Measurements from ENCODE around the gene COMMD2.

COMMD2 gene

GRCh38 chr3:149752051-149752787, at the start of gene COMMD2:
Gene COMMD2, minus strand, starts transcription at chr3:149752489. Its CDS starts 45 bp downstream, at chr3:149752444.
- DNase-seq = peak; percentile 83

- no peak for DNase-seq
Observed at GRCh38 chr3:149801639-149802038, 49.4 kb upstream of the COMMD2 start.

GRCh38 chr3:149801195-149801594, 48.9 kb upstream of the COMMD2 start:
- no peak for DNase-seq

GRCh38 chr3:149800693-149801092, 48.4 kb upstream of the COMMD2 start:
- no peak for DNase-seq

- DNase-seq = no peak
Observed at GRCh38 chr3:149796026-149796425, 43.7 kb upstream of the COMMD2 start.

GRCh38 chr3:149792452-149793270, 40.4 kb upstream of the COMMD2 start, which contains the start of gene ANKUB1:
Gene ANKUB1, minus strand, starts transcription at chr3:149792554. Its CDS starts 188 bp downstream, at chr3:149792366.
- no peak for DNase-seq

GRCh38 chr3:149790698-149791097, 38.4 kb upstream of the COMMD2 start:
- DNase-seq = no peak

- DNase-seq = no peak
Observed at GRCh38 chr3:149790268-149790667, 38.0 kb upstream of the COMMD2 start.

GRCh38 chr3:149784064-149784704, 31.9 kb upstream of the COMMD2 start:
- DNase-seq = no peak

- DNase-seq = no peak
Observed at GRCh38 chr3:149783576-149783975, 31.3 kb upstream of the COMMD2 start.

GRCh38 chr3:149781741-149782140, 29.5 kb upstream of the COMMD2 start:
- no peak for DNase-seq

- no peak for DNase-seq
Observed at GRCh38 chr3:149781211-149781610, 28.9 kb upstream of the COMMD2 start.

GRCh38 chr3:149777414-149778214, 25.3 kb upstream of the COMMD2 start:
- DNase-seq = no peak

GRCh38 chr3:149776170-149776569, 23.9 kb upstream of the COMMD2 start:
- DNase-seq = no peak

- DNase-seq = no peak
Observed at GRCh38 chr3:149772861-149773260, 20.6 kb upstream of the COMMD2 start.

- DNase-seq = peak; percentile 38
Observed at GRCh38 chr3:149771652-149772271, 19.5 kb upstream of the COMMD2 start.

- no peak for DNase-seq
Observed at GRCh38 chr3:149770246-149770645, 18.0 kb upstream of the COMMD2 start.

- no peak for DNase-seq
Observed at GRCh38 chr3:149768704-149769103, 16.4 kb upstream of the COMMD2 start.

- no peak for DNase-seq
Observed at GRCh38 chr3:149767720-149768119, 15.4 kb upstream of the COMMD2 start.

GRCh38 chr3:149765762-149766334, 13.6 kb upstream of the COMMD2 start:
- no peak for DNase-seq

GRCh38 chr3:149764302-149764701, 12.0 kb upstream of the COMMD2 start:
- DNase-seq = no peak

Measured in femur (tissue), 1 donor.